DND-41 (cell line): Measurements from ENCODE around the gene CAMK2N1.

Experiments used
- CTCF ChIP-seq: IDR thresholded peaks from 2 replicates; pipeline ENCODE4 v1.5.1; 2012; ENCODE audit warnings: borderline replicate concordance, low read length, moderate library complexity, mild to moderate bottlenecking; ENCODE audit not compliant: poor library complexity, severe bottlenecking; ENCODE audit errors: extremely low read depth
- EZH2 ChIP-seq: IDR thresholded peaks from 3 replicates; pipeline ENCODE4 v1.6.1; 2012; ENCODE audit warnings: borderline replicate concordance, low read depth, mild to moderate bottlenecking, moderate library complexity, low read length, inconsistent platforms; ENCODE audit not compliant: severe bottlenecking

DNA sequence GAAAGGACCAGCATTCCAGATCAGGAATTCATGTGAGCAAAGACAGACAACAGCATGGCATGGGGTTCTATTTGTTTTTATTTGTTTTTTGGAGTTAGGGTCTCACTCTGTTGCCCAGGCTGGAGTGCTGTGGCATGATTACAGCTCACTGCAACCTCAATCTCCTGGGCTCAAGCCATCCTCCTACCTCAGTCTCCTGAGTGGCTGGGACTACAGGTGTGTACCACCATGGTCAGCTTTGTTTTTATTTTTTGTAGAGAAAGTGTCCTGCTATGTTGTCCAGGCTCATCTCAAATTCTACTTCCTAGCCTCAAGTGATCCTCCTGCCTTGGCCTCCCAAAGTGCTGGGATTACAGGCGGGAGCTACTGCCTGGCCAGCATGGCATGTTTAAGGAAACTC lies 9.7 kb upstream of the CAMK2N1 start:
- no peak for TF ChIP-seq CTCF
- TF ChIP-seq EZH2: no peak
